SK-N-SH (cell line): Measurements from ENCODE around the gene ANP32A. TPM values are rescaled to one million over a fixed set of nuclear protein-coding genes. Genes with fewer than 3 reads are reported as not detected.

Experiments
- CTCF ChIA-PET: fragments of 300-600, 350-600 bp; formaldehyde crosslinking; extraction: SDS; loops from one replicate; lab custom pipeline; 2021; lab: Yijun Ruan, JAX
- POLR2A ChIA-PET: fragments of 350-600 bp; sonication (Branson Sonifier 250); formaldehyde crosslinking; extraction: SDS; loops from one replicate; lab custom pipeline; 2020; ENCODE audit warnings: antibody characterized with exemption, inconsistent platforms; lab: Yijun Ruan, JAX
- DNase-seq: peaks from one replicate; pipeline ENCODE4 v3.0.0; 2012
- H2AFZ ChIP-seq: fragments of 200-600 bp; sonication (generic); 2 replicates; pipeline ENCODE4 v1.8.1; 2016; ENCODE audit warnings: antibody characterized with exemption, mild to moderate bottlenecking, low read depth
- H3F3A ChIP-seq: fragments of 200-600 bp; sonication (generic); replicated peaks from 2 replicates; pipeline ENCODE3; 2016; ENCODE audit warnings: antibody characterized with exemption, mild to moderate bottlenecking; ENCODE audit not compliant: insufficient read depth
- H3K27ac ChIP-seq, 2 experiments: fragments of 200-500 bp in 1 of 2; fragments of 200-600 bp in 1 of 2; sonication (Bioruptor generic) in 1 of 2; sonication (generic), shearing (Covaris generic) in 1 of 2; 2 replicates each; pipeline versions ENCODE4 v1.5.1 to v1.6.1; 2014 to 2016; ENCODE audit warnings: low read depth in 2 of 2, inconsistent platforms in 1 of 2, low read length in 1 of 2, mild to moderate bottlenecking in 1 of 2, mixed read lengths in 1 of 2
- H3K27me3 ChIP-seq: fragments of 200-600 bp; sonication (generic), shearing (Covaris generic); 2 replicates; pipeline ENCODE4 v1.6.1; 2016; ENCODE audit warnings: mixed run types; ENCODE audit not compliant: insufficient read depth
- H3K36me3 ChIP-seq, 2 experiments: fragments of 200-500 bp in 1 of 2; fragments of 200-600 bp in 1 of 2; sonication (Bioruptor generic) in 1 of 2; sonication (generic) in 1 of 2; replicated peaks in 1 of 2; 2 replicates each; pipeline versions ENCODE3 to v1.5.1; 2014 to 2016; ENCODE audit warnings: low read length in 1 of 2, mild to moderate bottlenecking in 1 of 2; ENCODE audit not compliant: insufficient read depth in 2 of 2, control insufficient read depth in 1 of 2
- H3K4me1 ChIP-seq, 2 experiments: fragments of 200-500 bp in 1 of 2; fragments of 200-600 bp in 1 of 2; sonication (Bioruptor generic) in 1 of 2; sonication (generic), shearing (Covaris generic) in 1 of 2; 2 replicates each; pipeline versions ENCODE4 v1.5.1 to v1.6.1; 2014 to 2016; ENCODE audit warnings: low read depth in 1 of 2, low read length in 1 of 2, mixed run types in 1 of 2; ENCODE audit not compliant: insufficient read depth in 2 of 2, control insufficient read depth in 1 of 2
- H3K4me2 ChIP-seq: fragments of 200-600 bp; sonication (generic), shearing (Covaris generic); 2 replicates; pipeline ENCODE4 v1.6.1; 2017; ENCODE audit warnings: mixed run types
- H3K4me3 ChIP-seq, 2 experiments: fragments of 200-500 bp in 1 of 2; fragments of 200-600 bp in 1 of 2; sonication (Bioruptor generic) in 1 of 2; sonication (generic), shearing (Covaris generic) in 1 of 2; 2 replicates each; pipeline versions ENCODE4 v1.5.1 to v1.8.1; 2014 to 2016; ENCODE audit warnings: low read depth in 2 of 2, inconsistent platforms in 1 of 2, low read length in 1 of 2, mild to moderate bottlenecking in 1 of 2, mixed read lengths in 1 of 2, moderate library complexity in 1 of 2
- H3K79me2 ChIP-seq: fragments of 200-600 bp; sonication (generic); 2 replicates; pipeline ENCODE4 v1.8.1; 2017; ENCODE audit warnings: mild to moderate bottlenecking; ENCODE audit not compliant: insufficient read depth
- H3K9ac ChIP-seq: fragments of 200-600 bp; sonication (generic); 2 replicates; pipeline ENCODE4 v1.6.1; 2017; ENCODE audit warnings: mixed run types
- H3K9me2 ChIP-seq: fragments of 200-600 bp; sonication (generic); 2 replicates; pipeline ENCODE4 v1.6.1; 2017; ENCODE audit warnings: mixed run types
- H3K9me3 ChIP-seq: fragments of 200-600 bp; sonication (generic); 2 replicates; pipeline ENCODE4 v1.6.1; 2017; ENCODE audit warnings: mixed run types, mild to moderate bottlenecking, moderate library complexity
- H4K20me1 ChIP-seq: fragments of 200-600 bp; sonication (generic); 2 replicates; pipeline ENCODE4 v1.6.1; 2017; ENCODE audit warnings: mild to moderate bottlenecking, mixed run types; ENCODE audit not compliant: insufficient read depth
- EP300 ChIP-seq, 2 experiments: IDR thresholded peaks; 2 replicates each; pipeline versions ENCODE4 v1.4.0 to v1.6.1; 2012; ENCODE audit warnings: borderline replicate concordance in 1 of 2, low read depth in 1 of 2, low read length in 1 of 2
- EZH2phosphoT487 ChIP-seq: fragments of 200-600 bp; sonication (generic); IDR thresholded peaks from 2 replicates; pipeline ENCODE4 v1.6.1; 2017; ENCODE audit warnings: low read depth, mixed run types, mild to moderate bottlenecking, antibody characterized with exemption, moderate library complexity, borderline replicate concordance
- FOXJ3 ChIP-seq: sonication (generic); formaldehyde crosslinking; IDR thresholded peaks from 2 replicates; pipeline ENCODE4 v1.5.1; 2020; ENCODE audit warnings: mild to moderate bottlenecking, missing genetic modification reagents
- FOXM1 ChIP-seq: IDR thresholded peaks from 2 replicates; pipeline ENCODE4 v1.4.0; 2012; ENCODE audit warnings: low read depth, mild to moderate bottlenecking
- GABPA ChIP-seq: IDR thresholded peaks from 2 replicates; pipeline ENCODE4 v1.4.0; 2012; ENCODE audit warnings: low read depth, mild to moderate bottlenecking
- JUND ChIP-seq: IDR thresholded peaks from 2 replicates; pipeline ENCODE4 v1.4.0; 2012
- MXI1 ChIP-seq: IDR thresholded peaks from 2 replicates; pipeline ENCODE4 v1.6.1; 2012; ENCODE audit warnings: mild to moderate bottlenecking, low read depth, low read length, improper control_type of control experiment
- SIN3A ChIP-seq: IDR thresholded peaks from 2 replicates; pipeline ENCODE4 v1.6.1; 2012; ENCODE audit warnings: low read depth, mild to moderate bottlenecking, low read length, moderate library complexity, borderline replicate concordance
- TAF1 ChIP-seq: IDR thresholded peaks from 2 replicates; pipeline ENCODE4 v1.6.1; 2012; ENCODE audit warnings: low read depth, mild to moderate bottlenecking, low read length, moderate library complexity, borderline replicate concordance
- TCF12 ChIP-seq: IDR thresholded peaks from 2 replicates; pipeline ENCODE4 v1.4.0; 2012
- YY1 ChIP-seq: IDR thresholded peaks from 2 replicates; pipeline ENCODE4 v1.4.0; 2012; ENCODE audit warnings: low read depth, mild to moderate bottlenecking
- WGBS: methylation state at CpG from one replicate; pipeline ENCODE4 v1.1.6; 2017; ENCODE audit warnings: low lambda C conversion rate; 5-methylcytosine and 5-hydroxymethylcytosine counted together
- polyA plus RNA-seq, 3 experiments: library from polyadenylated mRNA; depleted of rRNA; stranded (reverse); fragments of >200 nt; gene quantifications; 2 replicates each; pipeline ENCODE4 v1.2.3, GENCODE V29; 2012
- TF ChIP-seq, protein P1 (sequence below): fragments of 200-600 bp; sonication (generic); IDR thresholded peaks from 2 replicates; pipeline ENCODE4 v1.6.1; 2017; ENCODE audit warnings: antibody characterized with exemption, mild to moderate bottlenecking, moderate library complexity
- TF ChIP-seq, protein P2 (sequence below): IDR thresholded peaks from 2 replicates; pipeline ENCODE4 v1.4.0; 2012; ENCODE audit warnings: low read depth, borderline replicate concordance
- TF ChIP-seq, protein P3 (sequence below): IDR thresholded peaks from 2 replicates; pipeline ENCODE4 v1.4.0; 2012; ENCODE audit warnings: low read depth

The ANP32A gene
- polyA plus RNA-seq, 1 of the 3 experiments (the other 2 are of a cell fraction) = 58.4 TPM

- POLR2A ChIA-PET = no interaction called here
- TF ChIP-seq FOXM1 = no peak
- no peak for TF ChIP-seq YY1
- no peak for TF ChIP-seq FOXJ3
- TF ChIP-seq GABPA = no peak
- TF ChIP-seq, protein P1, sequence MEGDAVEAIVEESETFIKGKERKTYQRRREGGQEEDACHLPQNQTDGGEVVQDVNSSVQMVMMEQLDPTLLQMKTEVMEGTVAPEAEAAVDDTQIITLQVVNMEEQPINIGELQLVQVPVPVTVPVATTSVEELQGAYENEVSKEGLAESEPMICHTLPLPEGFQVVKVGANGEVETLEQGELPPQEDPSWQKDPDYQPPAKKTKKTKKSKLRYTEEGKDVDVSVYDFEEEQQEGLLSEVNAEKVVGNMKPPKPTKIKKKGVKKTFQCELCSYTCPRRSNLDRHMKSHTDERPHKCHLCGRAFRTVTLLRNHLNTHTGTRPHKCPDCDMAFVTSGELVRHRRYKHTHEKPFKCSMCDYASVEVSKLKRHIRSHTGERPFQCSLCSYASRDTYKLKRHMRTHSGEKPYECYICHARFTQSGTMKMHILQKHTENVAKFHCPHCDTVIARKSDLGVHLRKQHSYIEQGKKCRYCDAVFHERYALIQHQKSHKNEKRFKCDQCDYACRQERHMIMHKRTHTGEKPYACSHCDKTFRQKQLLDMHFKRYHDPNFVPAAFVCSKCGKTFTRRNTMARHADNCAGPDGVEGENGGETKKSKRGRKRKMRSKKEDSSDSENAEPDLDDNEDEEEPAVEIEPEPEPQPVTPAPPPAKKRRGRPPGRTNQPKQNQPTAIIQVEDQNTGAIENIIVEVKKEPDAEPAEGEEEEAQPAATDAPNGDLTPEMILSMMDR = no peak
- no peak for TF ChIP-seq TCF12
- no peak for TF ChIP-seq TAF1
- Histone ChIP-seq H3K4me3 (no peak overlapping the region), H3K9me2 (no peaks in the 10 kb centered on the region), H4K20me1 (no peaks in the 10 kb centered on the region), H3K4me2 (no peak overlapping the region), H3K36me3 (no peaks in the 10 kb centered on the region), H3K9me3 (no peaks in the 10 kb centered on the region), H3F3A (no peaks in the 10 kb centered on the region), H3K27ac (no peak overlapping the region), H3K27me3 (no peaks in the 10 kb centered on the region), H3K79me2 (no peaks in the 10 kb centered on the region), H3K9ac (no peak overlapping the region), H2AFZ (no peak overlapping the region), H3K4me1 (no peaks in the 10 kb centered on the region)
- WGBS = 72% methylated on average over 3 of the region's 3 CpGs
- CTCF ChIA-PET = interaction anchor here (1.0 kb wide), 1 partner anchor 133 kb away, joined by 3 read pairs; no protein-coding TSS in a partner anchor
- DNase-seq = no peak
These were observed 77.4 kb downstream of the ANP32A start for GRCh38 chr15:68743256-68743655.

DNA sequence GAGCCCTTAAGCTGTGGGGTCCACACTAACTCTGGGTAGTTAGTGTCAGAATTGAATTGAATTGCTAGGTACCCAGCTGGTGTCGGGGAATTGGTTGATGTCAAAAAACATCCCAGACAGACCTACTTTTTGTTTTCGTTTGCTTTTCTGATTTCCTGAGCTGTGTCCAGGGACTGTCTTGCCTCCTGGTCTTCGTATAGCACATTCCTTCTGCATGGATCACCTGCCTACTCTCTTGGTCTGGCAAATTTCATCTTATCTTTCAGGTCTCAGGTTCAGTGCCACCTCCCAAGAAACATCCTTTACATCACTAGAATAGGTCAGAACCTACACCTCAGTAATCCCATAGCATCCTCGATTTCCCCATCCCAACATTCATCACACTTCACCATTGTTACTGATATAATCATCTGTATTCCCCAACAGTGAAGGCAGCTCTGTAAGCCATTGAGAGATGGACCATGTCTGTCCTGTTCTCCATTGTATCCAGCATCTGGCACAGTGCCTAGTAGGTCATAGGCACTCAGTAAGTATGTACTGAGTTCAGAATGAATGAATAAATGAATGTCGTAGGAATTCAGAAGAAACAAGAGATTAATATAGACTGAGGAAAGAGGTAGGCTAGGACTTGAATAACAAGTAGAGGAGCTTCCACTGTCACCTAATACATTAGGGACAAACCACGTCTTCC lies 81.2 kb downstream of the ANP32A start:
- H3K36me3 ChIP-seq = no peaks in the 10 kb centered on the region
- no peaks in the 10 kb centered on the region for H3K9me3 ChIP-seq
- no peak overlapping the region for H3K4me2 ChIP-seq
- H3K9me2 ChIP-seq = no peaks in the 10 kb centered on the region
- no peak overlapping the region for H3K9ac ChIP-seq
- DNase-seq = no peak
- H3K79me2 ChIP-seq = no peaks in the 10 kb centered on the region
- CTCF ChIA-PET = interaction anchor here (0.8 to 2.7 kb wide), 6 partner anchors 10 to 821 kb away, joined by 3 to 11 read pairs (median 4); no protein-coding TSS in a partner anchor
- no peaks in the 10 kb centered on the region for H3K27me3 ChIP-seq
- TF ChIP-seq EZH2phosphoT487 (no peak), TCF12 (0 out of 2 replicates have a peak, but pooled peaks have one; percentile 24)
- 49% methylated on average over 6 of the region's 6 CpGs for whole genome bisulfite sequencing
- H3F3A ChIP-seq = no peaks in the 10 kb centered on the region
- no peak overlapping the region for H2AFZ ChIP-seq
- H3K4me3 ChIP-seq = no peak overlapping the region
- no peak overlapping the region for H3K27ac ChIP-seq
- H4K20me1 ChIP-seq = no peaks in the 10 kb centered on the region
- H3K4me1 ChIP-seq = no peaks in the 10 kb centered on the region
- POLR2A ChIA-PET = interaction anchor here (0.6 kb wide), 1 partner anchor 12 kb away, joined by 3 read pairs; no protein-coding TSS in a partner anchor

DNA sequence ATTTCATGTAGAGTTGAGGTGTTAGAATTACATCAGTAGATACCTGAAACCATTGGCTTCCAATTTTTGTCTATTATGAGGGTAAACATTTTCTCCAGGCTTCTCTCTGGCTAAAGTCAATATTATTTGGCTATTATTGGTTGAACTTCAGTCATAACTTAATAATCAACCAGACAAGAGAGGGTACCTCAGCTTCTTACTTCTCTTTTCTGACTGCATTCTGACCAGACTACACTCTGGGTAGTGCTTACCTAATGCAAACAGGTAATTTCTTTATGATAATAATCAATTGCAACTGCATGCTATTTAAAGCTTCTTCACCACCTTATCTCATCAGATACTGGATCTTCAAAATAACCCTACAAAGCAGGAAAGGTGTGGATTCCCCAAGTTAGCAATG lies 85.1 kb downstream of the ANP32A start:
- POLR2A ChIA-PET = no interaction called here
- TF ChIP-seq, protein P2, sequence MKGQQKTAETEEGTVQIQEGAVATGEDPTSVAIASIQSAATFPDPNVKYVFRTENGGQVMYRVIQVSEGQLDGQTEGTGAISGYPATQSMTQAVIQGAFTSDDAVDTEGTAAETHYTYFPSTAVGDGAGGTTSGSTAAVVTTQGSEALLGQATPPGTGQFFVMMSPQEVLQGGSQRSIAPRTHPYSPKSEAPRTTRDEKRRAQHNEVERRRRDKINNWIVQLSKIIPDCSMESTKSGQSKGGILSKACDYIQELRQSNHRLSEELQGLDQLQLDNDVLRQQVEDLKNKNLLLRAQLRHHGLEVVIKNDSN = no peak
- TF ChIP-seq JUND (no peak), MXI1 (no peak), FOXM1 (no peak), SIN3A (no peak), EP300 (IDR thresholded peaks at IDR 0.05; ENCODE audit: borderline replicate concordance in 1 of 2, low read depth in 1 of 2, low read length in 1 of 2) (no peak)
- TF ChIP-seq, protein P3, sequence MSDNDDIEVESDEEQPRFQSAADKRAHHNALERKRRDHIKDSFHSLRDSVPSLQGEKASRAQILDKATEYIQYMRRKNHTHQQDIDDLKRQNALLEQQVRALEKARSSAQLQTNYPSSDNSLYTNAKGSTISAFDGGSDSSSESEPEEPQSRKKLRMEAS = no peak
- TF ChIP-seq, all 33 proteins: peak for 0
- Histone ChIP-seq H3F3A (no peaks in the 10 kb centered on the region), H3K36me3 (no peaks in the 10 kb centered on the region), H3K27ac (no peak overlapping the region), H3K9me3 (no peaks in the 10 kb centered on the region), H2AFZ (no peak overlapping the region), H3K4me2 (no peak overlapping the region), H3K4me3 (no peak overlapping the region), H3K27me3 (no peaks in the 10 kb centered on the region; the same call in 1 of the 2 replicates), H3K9me2 (no peaks in the 10 kb centered on the region), H3K9ac (no peak overlapping the region), H3K79me2 (no peaks in the 10 kb centered on the region), H4K20me1 (no peaks in the 10 kb centered on the region), H3K4me1 (peaks cover 0 to 6% of the 10 kb centered on the region in 2 experiments; a peak in 1 of 4 replicates)
- DNase-seq = no peak
- CTCF ChIA-PET = interaction anchor here (1.7 to 2.1 kb wide), 3 partner anchors 135 to 189 kb away, joined by 5 to 15 read pairs (median 6); no protein-coding TSS in a partner anchor
